Cortex of kidney (tissue), 1 donor: ENCODE results near the gene MAPK7.

ENCODE experiments used
- DNase-seq: peaks from one replicate; lab custom pipeline; 2025; lab: John Stamatoyannopoulos, UW

Gene MAPK7

GRCh38 chr17:19421219-19421618 is 42.9 kb downstream of the MAPK7 start:
- no peak for DNase-seq

- DNase-seq = no peak
Measured at GRCh38 chr17:19421926-19422325, 43.6 kb downstream of the MAPK7 start.

GRCh38 chr17:19424934-19425868 is 46.9 kb downstream of the MAPK7 start:
- no peak for DNase-seq

- no peak for DNase-seq
Measured at GRCh38 chr17:19426631-19427030, 48.3 kb downstream of the MAPK7 start.

- DNase-seq = no peak
Measured at GRCh38 chr17:19431691-19432090, 53.4 kb downstream of the MAPK7 start.
